ENCODE data around the gene DNM2.

Gene DNM2

GRCh38 chr19:10725415-10725814 lies 7.5 kb downstream of the DNM2 start:
- Histone ChIP-seq H3K4me3 (ENCODE audit: low read depth, low read length) (no peak overlapping the region), H3K27me3 (ENCODE audit: insufficient read depth, low read length) (no peaks in the 10 kb centered on the region), H3K27ac (ENCODE audit: low read depth, low read length) (no peak overlapping the region), H3K79me2 (ENCODE audit: control insufficient read depth, insufficient read depth, low read length, unreplicated experiment) (peaks cover 89% of the 10 kb centered on the region), H3K36me3 (ENCODE audit: insufficient read depth, low read length) (no peaks in the 10 kb centered on the region; the same call in 1 of the 2 replicates), H2AFZ (ENCODE audit: low read length, unreplicated experiment) (no peak overlapping the region), H3K4me1 (ENCODE audit: control insufficient read depth, insufficient read depth, low read length, unreplicated experiment) (no peaks in the 10 kb centered on the region)

- no peaks in the 10 kb centered on the region for H3K36me3 ChIP-seq (ENCODE audit: insufficient read depth, low read length)
- H3K4me3 ChIP-seq (ENCODE audit: low read depth, low read length), result no peak overlapping the region
- H3K4me1 ChIP-seq (ENCODE audit: control insufficient read depth, insufficient read depth, low read length, unreplicated experiment), result no peaks in the 10 kb centered on the region
- peaks cover 87% of the 10 kb centered on the region for H3K79me2 ChIP-seq (ENCODE audit: control insufficient read depth, insufficient read depth, low read length, unreplicated experiment)
- H2AFZ ChIP-seq (ENCODE audit: low read length, unreplicated experiment), result no peak overlapping the region
- no peaks in the 10 kb centered on the region for H3K27me3 ChIP-seq (ENCODE audit: insufficient read depth, low read length)
- no peak overlapping the region for H3K27ac ChIP-seq (ENCODE audit: low read depth, low read length)
These were observed 8.4 kb downstream of the DNM2 start for GRCh38 chr19:10726268-10726667.

GRCh38 chr19:10727685-10728201 lies 9.9 kb downstream of the DNM2 start:
- H2AFZ ChIP-seq (ENCODE audit: low read length, unreplicated experiment), result no peak overlapping the region
- no peaks in the 10 kb centered on the region for H3K27me3 ChIP-seq (ENCODE audit: insufficient read depth, low read length)
- no peaks in the 10 kb centered on the region for H3K36me3 ChIP-seq (ENCODE audit: insufficient read depth, low read length)
- H3K27ac ChIP-seq (ENCODE audit: low read depth, low read length), result no peak overlapping the region
- peaks cover 77% of the 10 kb centered on the region for H3K79me2 ChIP-seq (ENCODE audit: control insufficient read depth, insufficient read depth, low read length, unreplicated experiment)
- no peaks in the 10 kb centered on the region for H3K4me1 ChIP-seq (ENCODE audit: control insufficient read depth, insufficient read depth, low read length, unreplicated experiment)
- no peak overlapping the region for H3K4me3 ChIP-seq (ENCODE audit: low read depth, low read length)

GRCh38 chr19:10729411-10729810 lies 11.5 kb downstream of the DNM2 start:
- Histone ChIP-seq H3K4me3 (ENCODE audit: low read depth, low read length) (no peak overlapping the region), H3K36me3 (ENCODE audit: insufficient read depth, low read length) (no peaks in the 10 kb centered on the region), H2AFZ (ENCODE audit: low read length, unreplicated experiment) (no peak overlapping the region), H3K79me2 (ENCODE audit: control insufficient read depth, insufficient read depth, low read length, unreplicated experiment) (peaks cover 75% of the 10 kb centered on the region), H3K27me3 (ENCODE audit: insufficient read depth, low read length) (no peaks in the 10 kb centered on the region), H3K27ac (ENCODE audit: low read depth, low read length) (no peak overlapping the region), H3K4me1 (ENCODE audit: control insufficient read depth, insufficient read depth, low read length, unreplicated experiment) (no peaks in the 10 kb centered on the region)

- Histone ChIP-seq H3K4me3 (ENCODE audit: low read depth, low read length) (no peak overlapping the region), H2AFZ (ENCODE audit: low read length, unreplicated experiment) (no peak overlapping the region), H3K79me2 (ENCODE audit: control insufficient read depth, insufficient read depth, low read length, unreplicated experiment) (peaks cover 68% of the 10 kb centered on the region), H3K27ac (ENCODE audit: low read depth, low read length) (no peak overlapping the region), H3K4me1 (ENCODE audit: control insufficient read depth, insufficient read depth, low read length, unreplicated experiment) (no peaks in the 10 kb centered on the region), H3K27me3 (ENCODE audit: insufficient read depth, low read length) (no peaks in the 10 kb centered on the region), H3K36me3 (ENCODE audit: insufficient read depth, low read length) (no peaks in the 10 kb centered on the region)
These were observed 13.1 kb downstream of the DNM2 start for GRCh38 chr19:10730932-10731331.

- Histone ChIP-seq H3K27me3 (ENCODE audit: insufficient read depth, low read length) (no peaks in the 10 kb centered on the region), H3K4me3 (ENCODE audit: low read depth, low read length) (no peak overlapping the region), H3K27ac (ENCODE audit: low read depth, low read length) (no peak overlapping the region), H3K4me1 (ENCODE audit: control insufficient read depth, insufficient read depth, low read length, unreplicated experiment) (no peaks in the 10 kb centered on the region), H3K36me3 (ENCODE audit: insufficient read depth, low read length) (no peaks in the 10 kb centered on the region), H3K79me2 (ENCODE audit: control insufficient read depth, insufficient read depth, low read length, unreplicated experiment) (peaks cover 52% of the 10 kb centered on the region), H2AFZ (ENCODE audit: low read length, unreplicated experiment) (no peak overlapping the region)
These were observed 17.9 kb downstream of the DNM2 start for GRCh38 chr19:10735741-10736140.

GRCh38 chr19:10736189-10736588 lies 18.3 kb downstream of the DNM2 start:
- peaks cover 53% of the 10 kb centered on the region for H3K79me2 ChIP-seq (ENCODE audit: control insufficient read depth, insufficient read depth, low read length, unreplicated experiment)
- no peak overlapping the region for H3K4me3 ChIP-seq (ENCODE audit: low read depth, low read length)
- no peaks in the 10 kb centered on the region for H3K36me3 ChIP-seq (ENCODE audit: insufficient read depth, low read length)
- no peaks in the 10 kb centered on the region for H3K4me1 ChIP-seq (ENCODE audit: control insufficient read depth, insufficient read depth, low read length, unreplicated experiment)
- no peak overlapping the region for H3K27ac ChIP-seq (ENCODE audit: low read depth, low read length)
- H2AFZ ChIP-seq (ENCODE audit: low read length, unreplicated experiment), result no peak overlapping the region
- H3K27me3 ChIP-seq (ENCODE audit: insufficient read depth, low read length), result no peaks in the 10 kb centered on the region

GRCh38 chr19:10736916-10737551 lies 19.2 kb downstream of the DNM2 start:
- Histone ChIP-seq H3K27ac (ENCODE audit: low read depth, low read length) (no peak overlapping the region), H3K4me1 (ENCODE audit: control insufficient read depth, insufficient read depth, low read length, unreplicated experiment) (no peaks in the 10 kb centered on the region), H3K79me2 (ENCODE audit: control insufficient read depth, insufficient read depth, low read length, unreplicated experiment) (peaks cover 55% of the 10 kb centered on the region), H3K4me3 (ENCODE audit: low read depth, low read length) (no peak overlapping the region), H3K36me3 (ENCODE audit: insufficient read depth, low read length) (no peaks in the 10 kb centered on the region), H3K27me3 (ENCODE audit: insufficient read depth, low read length) (no peaks in the 10 kb centered on the region), H2AFZ (ENCODE audit: low read length, unreplicated experiment) (no peak overlapping the region)

GRCh38 chr19:10737722-10738121 lies 19.8 kb downstream of the DNM2 start:
- H2AFZ ChIP-seq (ENCODE audit: low read length, unreplicated experiment), result no peak overlapping the region
- H3K36me3 ChIP-seq (ENCODE audit: insufficient read depth, low read length), result no peaks in the 10 kb centered on the region
- no peaks in the 10 kb centered on the region for H3K27me3 ChIP-seq (ENCODE audit: insufficient read depth, low read length)
- no peak overlapping the region for H3K27ac ChIP-seq (ENCODE audit: low read depth, low read length)
- peaks cover 61% of the 10 kb centered on the region for H3K79me2 ChIP-seq (ENCODE audit: control insufficient read depth, insufficient read depth, low read length, unreplicated experiment)
- H3K4me3 ChIP-seq (ENCODE audit: low read depth, low read length), result no peak overlapping the region
- no peaks in the 10 kb centered on the region for H3K4me1 ChIP-seq (ENCODE audit: control insufficient read depth, insufficient read depth, low read length, unreplicated experiment)

GRCh38 chr19:10740798-10741197 lies 22.9 kb downstream of the DNM2 start:
- H3K4me3 ChIP-seq (ENCODE audit: low read depth, low read length), result no peak overlapping the region
- no peaks in the 10 kb centered on the region for H3K27me3 ChIP-seq (ENCODE audit: insufficient read depth, low read length)
- peaks cover 67% of the 10 kb centered on the region for H3K79me2 ChIP-seq (ENCODE audit: control insufficient read depth, insufficient read depth, low read length, unreplicated experiment)
- no peaks in the 10 kb centered on the region for H3K36me3 ChIP-seq (ENCODE audit: insufficient read depth, low read length)
- H2AFZ ChIP-seq (ENCODE audit: low read length, unreplicated experiment), result no peak overlapping the region
- H3K27ac ChIP-seq (ENCODE audit: low read depth, low read length), result no peak overlapping the region
- H3K4me1 ChIP-seq (ENCODE audit: control insufficient read depth, insufficient read depth, low read length, unreplicated experiment), result no peaks in the 10 kb centered on the region

- Histone ChIP-seq H3K4me1 (ENCODE audit: control insufficient read depth, insufficient read depth, low read length, unreplicated experiment) (no peaks in the 10 kb centered on the region), H2AFZ (ENCODE audit: low read length, unreplicated experiment) (no peak overlapping the region), H3K79me2 (ENCODE audit: control insufficient read depth, insufficient read depth, low read length, unreplicated experiment) (peaks cover 59% of the 10 kb centered on the region), H3K27me3 (ENCODE audit: insufficient read depth, low read length) (no peaks in the 10 kb centered on the region), H3K4me3 (ENCODE audit: low read depth, low read length) (no peak overlapping the region), H3K27ac (ENCODE audit: low read depth, low read length) (no peak overlapping the region), H3K36me3 (ENCODE audit: insufficient read depth, low read length) (no peaks in the 10 kb centered on the region)
These were observed 24.6 kb downstream of the DNM2 start for GRCh38 chr19:10742476-10742875.
